GM19467 (cell line): ENCODE results near the gene SSB.
A peak's percentile ranks its signal among the peaks of the same experiment; 100 is the strongest.
"Not testable (repeated sequence)": the region's sequence is repeated elsewhere in the genome, so short reads cannot be mapped to it uniquely, and the experiment has no call there.

Source experiments
- ATAC-seq: cut with Tn5 transposase; IDR thresholded peaks from one replicate; pipeline ENCODE4 v1.9.1; 2021; ENCODE audit warnings: mild to moderate bottlenecking, moderate library complexity; ENCODE audit not compliant: unreplicated experiment

The SSB gene

GRCh38 chr2:169798718-169799592 is at the start of gene SSB:
Gene SSB, plus strand, starts transcription at chr2:169798871. Its CDS starts 2,090 bp downstream, at chr2:169800961.
- ATAC-seq = peak; percentile 93

- ATAC-seq = no peak
Measured at GRCh38 chr2:169752752-169753151, 45.9 kb upstream of the SSB start.

GRCh38 chr2:169755083-169755870 is 43.4 kb upstream of the SSB start:
- no peak for ATAC-seq

GRCh38 chr2:169756342-169756741 is 42.3 kb upstream of the SSB start:
- ATAC-seq = no peak

- no peak for ATAC-seq
Measured at GRCh38 chr2:169757356-169757755, 41.3 kb upstream of the SSB start.

- ATAC-seq = no peak
Measured at GRCh38 chr2:169757778-169758177, 40.9 kb upstream of the SSB start.

- peak; percentile 50 for ATAC-seq
Measured at GRCh38 chr2:169759987-169760386, 38.7 kb upstream of the SSB start.

GRCh38 chr2:169760798-169761197 is 37.9 kb upstream of the SSB start:
- ATAC-seq = not testable (repeated sequence)

GRCh38 chr2:169761251-169761969 is 37.3 kb upstream of the SSB start:
- no peak for ATAC-seq

- no peak for ATAC-seq
Measured at GRCh38 chr2:169761970-169762292, 36.7 kb upstream of the SSB start.

- ATAC-seq = no peak
Measured at GRCh38 chr2:169765523-169765922, 33.1 kb upstream of the SSB start.

- ATAC-seq = no peak
Measured at GRCh38 chr2:169767243-169767888, 31.3 kb upstream of the SSB start.

- ATAC-seq = no peak
Measured at GRCh38 chr2:169768262-169768995, 30.2 kb upstream of the SSB start.

- ATAC-seq = no peak
Measured at GRCh38 chr2:169771021-169771420, 27.6 kb upstream of the SSB start.

- no peak for ATAC-seq
Measured at GRCh38 chr2:169771612-169772011, 27.1 kb upstream of the SSB start.

GRCh38 chr2:169772651-169773050 is 26.0 kb upstream of the SSB start:
- ATAC-seq = no peak

GRCh38 chr2:169775354-169775753 is 23.3 kb upstream of the SSB start:
- ATAC-seq = no peak

GRCh38 chr2:169775765-169776164 is 22.9 kb upstream of the SSB start:
- no peak for ATAC-seq

GRCh38 chr2:169776252-169776761 is 22.4 kb upstream of the SSB start:
- ATAC-seq = no peak

- no peak for ATAC-seq
Measured at GRCh38 chr2:169778446-169778845, 20.2 kb upstream of the SSB start.
